GM12874 (cell line): Measurements from ENCODE around the gene FMO3.

ENCODE experiments used
- CTCF ChIP-seq: IDR thresholded peaks from 2 replicates; pipeline ENCODE4 v1.5.1; 2011; ENCODE audit warnings: low read depth, mild to moderate bottlenecking, control low read depth, low read length, moderate library complexity; ENCODE audit not compliant: insufficient read depth

Gene FMO3

GRCh38 chr1:171116676-171117075 is 26.0 kb downstream of the FMO3 start:
- no peak for TF ChIP-seq CTCF

- no peak for TF ChIP-seq CTCF
These were observed 26.4 kb downstream of the FMO3 start for GRCh38 chr1:171117085-171117484.

- TF ChIP-seq CTCF: no peak
These were observed 28.9 kb downstream of the FMO3 start for GRCh38 chr1:171119648-171120047.

- TF ChIP-seq CTCF: no peak
These were observed 31.6 kb downstream of the FMO3 start for GRCh38 chr1:171122299-171122698.

- no peak for TF ChIP-seq CTCF
These were observed 32.2 kb downstream of the FMO3 start for GRCh38 chr1:171122893-171123292.

- no peak for TF ChIP-seq CTCF
These were observed 35.8 kb downstream of the FMO3 start for GRCh38 chr1:171126504-171126903.

GRCh38 chr1:171127099-171127498 is 36.4 kb downstream of the FMO3 start:
- TF ChIP-seq CTCF: no peak

- no peak for TF ChIP-seq CTCF
These were observed 36.8 kb downstream of the FMO3 start for GRCh38 chr1:171127501-171127900.
